ENCODE measurements around the gene B3GNT9. TPM values are rescaled to one million over a fixed set of nuclear protein-coding genes. Genes with fewer than 3 reads are reported as not detected.
"Not testable (repeated sequence)": the region's sequence is repeated elsewhere in the genome, so short reads cannot be mapped to it uniquely, and the experiment has no call there.

B3GNT9 gene
- total RNA-seq, 1 experiment from 2014 or later, result 11.5 TPM

DNA sequence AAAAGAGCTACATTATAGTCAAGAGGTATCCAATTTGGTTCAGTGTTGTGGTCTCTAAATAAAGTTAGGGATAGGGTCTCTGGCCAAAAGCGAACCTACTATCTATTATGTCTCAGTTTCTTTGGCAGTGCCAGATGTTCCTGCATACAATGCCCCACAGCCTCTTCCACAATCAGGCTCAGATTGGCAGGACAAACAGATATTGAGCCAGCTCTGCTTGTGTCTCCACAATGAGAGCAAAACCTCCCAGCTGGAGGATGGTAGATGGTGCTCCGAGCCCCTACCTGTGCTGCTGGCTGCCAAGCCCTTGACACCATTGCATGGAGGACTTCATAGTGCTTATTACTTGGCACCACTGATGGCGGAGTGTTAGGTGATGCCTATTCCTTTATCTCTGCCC is 21.4 kb downstream of the B3GNT9 start:
- DNase-seq (ENCODE audit: low spot score), result no peak
- Histone ChIP-seq H3K9me3 (ENCODE audit: low read depth, low read length, poor library complexity, severe bottlenecking) (no peaks in the 10 kb centered on the region), H3K27ac (ENCODE audit: low read depth, low read length, poor library complexity, severe bottlenecking) (no peak overlapping the region), H3K4me1 (ENCODE audit: insufficient read depth, low read length, poor library complexity, severe bottlenecking) (no peaks in the 10 kb centered on the region), H3K36me3 (ENCODE audit: insufficient read depth, low read length, poor library complexity, severe bottlenecking) (peaks cover 27% of the 10 kb centered on the region), H3K4me3 (ENCODE audit: low read depth, low read length, poor library complexity, severe bottlenecking) (no peak overlapping the region), H3K27me3 (replicated peaks; ENCODE audit: insufficient read depth, low read depth, low read length, poor library complexity) (no peaks in the 10 kb centered on the region)
- intact Hi-C loops (cut with micrococcal nuclease; ENCODE audit: unreplicated experiment), result no loop called here
- TF ChIP-seq, protein P1, sequence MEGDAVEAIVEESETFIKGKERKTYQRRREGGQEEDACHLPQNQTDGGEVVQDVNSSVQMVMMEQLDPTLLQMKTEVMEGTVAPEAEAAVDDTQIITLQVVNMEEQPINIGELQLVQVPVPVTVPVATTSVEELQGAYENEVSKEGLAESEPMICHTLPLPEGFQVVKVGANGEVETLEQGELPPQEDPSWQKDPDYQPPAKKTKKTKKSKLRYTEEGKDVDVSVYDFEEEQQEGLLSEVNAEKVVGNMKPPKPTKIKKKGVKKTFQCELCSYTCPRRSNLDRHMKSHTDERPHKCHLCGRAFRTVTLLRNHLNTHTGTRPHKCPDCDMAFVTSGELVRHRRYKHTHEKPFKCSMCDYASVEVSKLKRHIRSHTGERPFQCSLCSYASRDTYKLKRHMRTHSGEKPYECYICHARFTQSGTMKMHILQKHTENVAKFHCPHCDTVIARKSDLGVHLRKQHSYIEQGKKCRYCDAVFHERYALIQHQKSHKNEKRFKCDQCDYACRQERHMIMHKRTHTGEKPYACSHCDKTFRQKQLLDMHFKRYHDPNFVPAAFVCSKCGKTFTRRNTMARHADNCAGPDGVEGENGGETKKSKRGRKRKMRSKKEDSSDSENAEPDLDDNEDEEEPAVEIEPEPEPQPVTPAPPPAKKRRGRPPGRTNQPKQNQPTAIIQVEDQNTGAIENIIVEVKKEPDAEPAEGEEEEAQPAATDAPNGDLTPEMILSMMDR (conservative IDR thresholded peaks at IDR 0.05; ENCODE audit: low read depth, low read length), result no peak
- no peak for TF ChIP-seq EZH2 (IDR thresholded peaks at IDR 0.05; ENCODE audit: borderline replicate concordance, low read depth, low read length, poor library complexity, severe bottlenecking)
- ChIA-PET POLR2A (ENCODE audit: low non-redundant PET) (no interaction called here), CTCF (no interaction called here)
- BruUV-seq (replicated peaks), result no TSS peak

DNA sequence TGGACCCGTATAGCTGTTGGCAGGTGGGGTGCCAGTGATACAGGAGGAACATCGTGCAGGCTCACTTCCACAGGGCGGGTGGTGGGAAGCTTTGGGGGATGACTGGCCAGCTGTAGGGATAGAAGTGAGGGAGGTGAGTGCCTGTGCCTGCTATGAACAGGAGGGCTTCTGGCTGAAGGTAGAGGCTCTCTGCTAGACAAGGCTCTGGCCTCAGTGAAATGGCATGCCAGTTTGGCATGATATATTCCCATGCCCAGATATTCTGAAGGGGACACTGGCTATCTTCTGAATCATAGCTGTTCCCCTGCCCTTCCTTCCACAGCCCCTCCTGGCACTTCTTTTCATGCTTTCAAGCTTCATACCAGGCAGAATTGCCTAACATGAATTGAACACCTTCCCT is 21.9 kb downstream of the B3GNT9 start:
- BruUV-seq (replicated peaks), result no TSS peak
- POLR2A ChIA-PET (ENCODE audit: low non-redundant PET), result no interaction called here
- Histone ChIP-seq H3K4me3 (ENCODE audit: low read depth, low read length, poor library complexity, severe bottlenecking) (no peak overlapping the region), H3K4me1 (ENCODE audit: insufficient read depth, low read length, poor library complexity, severe bottlenecking) (no peaks in the 10 kb centered on the region), H3K9me3 (ENCODE audit: low read depth, low read length, poor library complexity, severe bottlenecking) (no peaks in the 10 kb centered on the region), H3K27ac (ENCODE audit: low read depth, low read length, poor library complexity, severe bottlenecking) (no peak overlapping the region), H3K27me3 (replicated peaks; ENCODE audit: insufficient read depth, low read depth, low read length, poor library complexity) (no peaks in the 10 kb centered on the region), H3K36me3 (ENCODE audit: insufficient read depth, low read length, poor library complexity, severe bottlenecking) (peaks cover 26% of the 10 kb centered on the region)
- CTCF ChIA-PET, result no interaction called here
- DNase-seq (ENCODE audit: low spot score), result no peak
- TF ChIP-seq EZH2 (IDR thresholded peaks at IDR 0.05; ENCODE audit: borderline replicate concordance, low read depth, low read length, poor library complexity, severe bottlenecking), result no peak
- TF ChIP-seq, protein P1 (conservative IDR thresholded peaks at IDR 0.05; ENCODE audit: low read depth, low read length), result no peak
- intact Hi-C loops (cut with micrococcal nuclease; ENCODE audit: unreplicated experiment), result no loop called here

DNA sequence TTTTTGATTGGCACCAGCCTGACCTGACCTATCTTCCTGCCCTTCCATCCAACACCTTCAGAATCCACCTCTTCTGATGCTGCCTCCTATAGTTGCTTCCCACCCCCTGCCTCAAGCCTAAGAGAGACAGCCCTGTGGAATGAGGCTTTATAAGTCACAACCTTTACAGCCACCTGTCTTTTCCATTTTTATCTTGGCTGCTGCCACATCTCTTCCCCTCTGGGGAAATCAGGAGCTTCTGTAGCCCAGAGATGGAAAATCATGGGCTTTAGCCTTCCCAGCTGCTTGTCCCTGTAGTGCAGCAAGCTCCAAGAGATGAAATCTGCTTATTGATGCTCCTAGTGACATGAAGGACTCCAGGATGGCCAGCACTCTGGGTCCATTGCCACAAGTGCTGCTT is 22.4 kb downstream of the B3GNT9 start:
- Histone ChIP-seq H3K27me3 (replicated peaks; ENCODE audit: insufficient read depth, low read depth, low read length, poor library complexity) (no peaks in the 10 kb centered on the region), H3K4me1 (ENCODE audit: insufficient read depth, low read length, poor library complexity, severe bottlenecking) (no peaks in the 10 kb centered on the region), H3K4me3 (ENCODE audit: low read depth, low read length, poor library complexity, severe bottlenecking) (no peak overlapping the region), H3K9me3 (ENCODE audit: low read depth, low read length, poor library complexity, severe bottlenecking) (no peaks in the 10 kb centered on the region), H3K36me3 (ENCODE audit: insufficient read depth, low read length, poor library complexity, severe bottlenecking) (peaks cover 29% of the 10 kb centered on the region), H3K27ac (ENCODE audit: low read depth, low read length, poor library complexity, severe bottlenecking) (no peak overlapping the region)
- no TSS peak for BruUV-seq (replicated peaks)
- intact Hi-C loops (cut with micrococcal nuclease; ENCODE audit: unreplicated experiment), result no loop called here
- ChIA-PET CTCF (no interaction called here), POLR2A (ENCODE audit: low non-redundant PET) (no interaction called here)
- DNase-seq (ENCODE audit: low spot score), result no peak
- TF ChIP-seq, protein P1 (conservative IDR thresholded peaks at IDR 0.05; ENCODE audit: low read depth, low read length), result no peak
- TF ChIP-seq EZH2 (IDR thresholded peaks at IDR 0.05; ENCODE audit: borderline replicate concordance, low read depth, low read length, poor library complexity, severe bottlenecking), result no peak

DNA sequence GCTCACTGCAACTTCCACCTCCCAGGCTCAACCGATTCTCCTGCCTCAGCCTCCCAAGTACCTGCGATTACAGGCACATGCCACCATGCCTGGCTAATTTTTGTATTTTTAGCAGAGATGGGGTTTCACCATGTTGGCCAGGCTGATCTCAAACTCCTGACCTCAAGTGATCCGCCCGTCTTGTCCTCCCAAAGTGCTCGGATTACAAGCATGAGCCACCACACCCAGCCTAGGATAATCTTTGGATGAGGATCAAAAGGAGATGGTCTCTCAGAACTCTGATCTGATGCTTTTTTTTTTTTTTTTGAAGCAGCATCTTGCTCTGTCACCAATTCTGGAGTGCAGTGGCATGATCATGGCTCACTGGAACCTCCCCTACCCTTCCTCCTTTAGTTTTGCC is 28.0 kb downstream of the B3GNT9 start:
- H3K4me1 ChIP-seq (ENCODE audit: insufficient read depth, low read length, poor library complexity, severe bottlenecking); H3K4me3 ChIP-seq (ENCODE audit: low read depth, low read length, poor library complexity, severe bottlenecking); DNase-seq (ENCODE audit: low spot score); H3K27me3 ChIP-seq (replicated peaks; ENCODE audit: insufficient read depth, low read depth, low read length, poor library complexity); H3K9me3 ChIP-seq (ENCODE audit: low read depth, low read length, poor library complexity, severe bottlenecking); BruUV-seq (replicated peaks); POLR2A ChIA-PET (ENCODE audit: low non-redundant PET); intact Hi-C loops (cut with micrococcal nuclease; ENCODE audit: unreplicated experiment); H3K27ac ChIP-seq (ENCODE audit: low read depth, low read length, poor library complexity, severe bottlenecking); CTCF ChIA-PET: not testable (repeated sequence)
- H3K36me3 ChIP-seq (ENCODE audit: insufficient read depth, low read length, poor library complexity, severe bottlenecking), result peaks cover 26% of the 10 kb centered on the region

Measured in A673 (cell line).